ENCODE measurements around the gene MCF2L.
"Not testable (repeated sequence)": the region's sequence is repeated elsewhere in the genome, so short reads cannot be mapped to it uniquely, and the experiment has no call there.

The MCF2L gene

GRCh38 chr13:113020323-113021080 lies 51.5 kb downstream of the MCF2L start:
- DNase-seq: no peak

GRCh38 chr13:113021391-113021790 lies 52.4 kb downstream of the MCF2L start:
- DNase-seq: no peak

GRCh38 chr13:113021811-113022210 lies 52.8 kb downstream of the MCF2L start:
- DNase-seq: no peak

- no peak for DNase-seq
Observed at GRCh38 chr13:113022391-113022744, 53.4 kb downstream of the MCF2L start.

- DNase-seq: no peak
Observed at GRCh38 chr13:113022745-113023574, 53.9 kb downstream of the MCF2L start.

- no peak for DNase-seq
Observed at GRCh38 chr13:113023694-113024430, 54.8 kb downstream of the MCF2L start.

- DNase-seq: no peak
Observed at GRCh38 chr13:113024466-113024865, 55.5 kb downstream of the MCF2L start.

GRCh38 chr13:113026391-113026910 lies 57.4 kb downstream of the MCF2L start:
- DNase-seq: no peak

GRCh38 chr13:113027095-113027494 lies 58.1 kb downstream of the MCF2L start:
- no peak for DNase-seq

GRCh38 chr13:113027566-113027965 lies 58.6 kb downstream of the MCF2L start:
- no peak for DNase-seq

GRCh38 chr13:113028336-113029060 lies 59.5 kb downstream of the MCF2L start:
- no peak for DNase-seq

GRCh38 chr13:113029061-113029445 lies 60.0 kb downstream of the MCF2L start:
- DNase-seq: no peak

- DNase-seq: no peak
Observed at GRCh38 chr13:113029487-113030258, 60.7 kb downstream of the MCF2L start.

- DNase-seq: not testable (repeated sequence)
Observed at GRCh38 chr13:113030259-113030640, 61.2 kb downstream of the MCF2L start.

GRCh38 chr13:113031465-113031864 lies 62.5 kb downstream of the MCF2L start:
- DNase-seq: no peak

- no peak for DNase-seq
Observed at GRCh38 chr13:113032291-113032690, 63.3 kb downstream of the MCF2L start.

- no peak for DNase-seq
Observed at GRCh38 chr13:113033054-113033850, 64.2 kb downstream of the MCF2L start.

GRCh38 chr13:113034451-113035212 lies 65.6 kb downstream of the MCF2L start:
- DNase-seq: no peak

GRCh38 chr13:113035213-113035800 lies 66.3 kb downstream of the MCF2L start:
- DNase-seq: no peak

GRCh38 chr13:113036401-113036800 lies 67.4 kb downstream of the MCF2L start:
- no peak for DNase-seq

Data from NCI-H1092 (cell line).